Tongue (tissue), 2 donors: ENCODE results near the gene KRT81. TPM values are rescaled to one million over a fixed set of nuclear protein-coding genes. Genes with fewer than 3 reads are reported as not detected.
"Not testable (repeated sequence)": the region's sequence is repeated elsewhere in the genome, so short reads cannot be mapped to it uniquely, and the experiment has no call there.

ENCODE experiments used
- DNase-seq: peaks from one replicate; pipeline ENCODE4 v3.0.0-alpha.2; 2015
- total RNA-seq: library from RNA; depleted of rRNA; stranded (reverse); fragments of >200 nt; gene quantifications from one replicate; pipeline ENCODE4 v1.2.3, GENCODE V29; 2014

KRT81 gene
- total RNA-seq, 1 donor from 2014 or later, result 0.41 TPM

DNA sequence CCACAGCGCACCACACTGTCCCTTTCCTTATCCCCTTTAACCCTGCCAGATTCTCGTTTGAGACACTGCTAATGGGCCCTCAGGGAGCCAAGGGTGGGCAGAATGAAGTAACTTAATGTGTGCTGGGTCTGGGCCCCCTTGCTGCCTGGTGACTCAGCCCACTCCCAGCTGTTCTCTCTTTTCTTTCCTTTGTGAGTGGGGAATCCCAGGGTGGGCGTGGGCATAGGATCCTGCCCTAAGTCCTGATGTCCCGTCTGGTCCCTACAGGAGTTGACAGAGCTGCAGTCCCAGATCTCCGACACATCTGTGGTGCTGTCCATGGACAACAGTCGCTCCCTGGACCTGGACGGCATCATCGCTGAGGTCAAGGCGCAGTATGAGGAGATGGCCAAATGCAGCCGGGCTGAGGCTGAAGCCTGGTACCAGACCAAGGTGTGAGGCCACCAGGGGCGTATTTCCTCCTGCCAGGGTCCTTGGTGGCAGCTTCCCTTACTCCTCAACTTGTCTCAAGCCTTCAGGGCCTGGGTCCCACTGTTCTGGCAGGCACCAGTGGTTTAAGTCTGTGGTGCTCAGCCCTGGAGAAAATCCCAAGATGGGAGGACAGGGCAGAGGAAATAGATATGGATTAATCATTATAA, 50.0 kb downstream of the KRT81 start:
- DNase-seq, result no peak

DNA sequence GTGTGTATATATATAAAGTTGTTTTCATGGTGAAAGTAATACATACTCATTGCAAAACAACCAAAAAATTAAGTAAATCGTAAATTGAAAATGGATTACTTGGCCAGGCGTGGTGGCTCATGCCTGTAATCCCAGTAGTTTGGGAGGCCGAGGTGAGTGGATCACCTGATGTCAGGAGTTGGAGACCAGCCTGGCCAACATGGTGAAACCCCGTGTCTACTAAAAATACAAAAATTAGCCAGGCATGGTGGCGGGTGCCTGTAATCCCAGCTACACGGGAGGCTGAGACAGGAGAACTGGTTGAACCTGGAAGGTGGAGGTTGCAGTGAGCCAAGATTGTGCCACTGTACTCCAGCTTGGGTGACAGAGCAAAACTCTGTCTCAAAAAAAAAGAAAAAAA, 51.1 kb downstream of the KRT81 start:
- DNase-seq, result not testable (repeated sequence)

DNA sequence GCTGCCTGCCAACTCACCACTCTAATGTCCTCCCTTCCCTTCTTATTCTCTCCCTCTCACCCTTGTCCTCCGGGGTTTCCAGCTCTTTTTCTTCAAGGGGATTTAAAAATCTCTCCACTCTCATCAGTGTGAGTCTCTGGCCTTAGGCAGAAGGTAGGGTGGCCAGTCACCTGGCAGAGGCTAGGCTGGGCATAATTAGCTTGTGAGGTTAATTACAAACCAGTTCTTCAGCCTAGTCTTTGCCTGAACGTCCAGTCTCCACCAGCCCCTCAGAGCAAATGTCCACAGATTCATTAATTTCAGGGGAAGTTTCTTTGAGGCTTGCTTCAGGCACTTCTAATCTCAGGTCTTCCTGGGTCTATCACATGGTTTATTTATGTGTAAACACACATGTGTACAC, 51.6 kb downstream of the KRT81 start:
- no peak for DNase-seq

DNA sequence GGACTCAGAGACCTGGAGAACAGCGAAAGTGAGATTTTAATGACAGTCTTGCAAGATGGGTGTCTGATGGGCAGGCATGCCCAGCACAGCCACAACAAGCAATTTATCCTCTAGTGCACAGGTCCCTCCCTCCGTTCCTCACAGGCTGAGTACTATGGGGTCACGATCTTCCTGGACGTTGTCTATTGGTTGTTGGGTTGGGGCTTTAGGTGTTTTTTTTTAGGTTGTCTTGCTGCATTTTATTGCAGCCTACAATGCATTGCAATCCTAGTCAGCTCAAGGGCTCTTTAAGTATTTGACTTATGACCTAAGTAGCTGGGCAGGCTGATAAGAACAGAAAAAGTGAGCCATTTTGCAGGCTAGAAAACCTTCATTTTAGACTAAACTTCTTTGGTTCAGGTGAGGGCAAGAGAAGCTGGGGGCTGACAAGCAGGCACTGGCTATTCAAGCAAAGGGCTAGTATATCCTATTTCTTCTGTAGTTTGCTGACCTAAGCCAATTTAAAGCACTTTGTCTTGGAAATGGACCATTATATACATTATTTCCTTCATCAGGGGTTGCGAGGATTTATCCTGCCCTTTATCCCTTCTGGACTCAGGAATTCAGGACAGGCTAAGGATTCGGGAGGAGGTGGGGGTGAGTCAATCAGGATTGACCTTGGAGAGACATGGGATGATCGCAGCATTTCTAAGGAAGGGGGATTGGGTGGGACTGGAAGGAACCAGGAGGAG, 52.3 kb downstream of the KRT81 start:
- no peak for DNase-seq

DNA sequence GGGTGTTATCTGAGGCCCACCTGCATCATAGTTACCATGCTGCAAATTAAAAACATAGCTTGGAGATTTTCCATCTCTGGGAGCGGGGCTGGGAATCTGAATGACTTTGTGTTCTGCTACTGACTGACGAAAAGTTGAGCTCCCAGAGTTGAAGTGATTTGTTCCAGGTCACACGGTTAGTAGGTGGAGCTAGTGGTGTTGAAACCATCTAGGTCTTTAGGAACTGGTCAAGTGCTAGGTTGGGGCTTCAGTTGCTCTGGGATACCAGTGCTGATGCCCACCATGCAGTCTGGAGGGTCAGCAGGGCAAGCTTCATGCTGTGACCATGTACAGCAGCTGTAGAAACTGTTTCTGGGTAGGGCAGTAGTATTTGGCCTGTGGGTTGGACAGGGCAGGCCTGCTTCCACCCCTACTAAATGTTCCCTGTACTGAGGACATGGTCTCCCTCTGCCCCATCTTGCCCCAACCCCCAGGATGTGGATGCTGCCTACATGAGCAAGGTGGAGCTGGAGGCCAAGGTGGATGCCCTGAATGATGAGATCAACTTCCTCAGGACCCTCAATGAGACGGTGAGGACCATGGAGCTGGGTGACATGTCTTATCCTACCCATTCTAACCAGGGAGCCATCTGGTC, 53.0 kb downstream of the KRT81 start:
- DNase-seq, result no peak

DNA sequence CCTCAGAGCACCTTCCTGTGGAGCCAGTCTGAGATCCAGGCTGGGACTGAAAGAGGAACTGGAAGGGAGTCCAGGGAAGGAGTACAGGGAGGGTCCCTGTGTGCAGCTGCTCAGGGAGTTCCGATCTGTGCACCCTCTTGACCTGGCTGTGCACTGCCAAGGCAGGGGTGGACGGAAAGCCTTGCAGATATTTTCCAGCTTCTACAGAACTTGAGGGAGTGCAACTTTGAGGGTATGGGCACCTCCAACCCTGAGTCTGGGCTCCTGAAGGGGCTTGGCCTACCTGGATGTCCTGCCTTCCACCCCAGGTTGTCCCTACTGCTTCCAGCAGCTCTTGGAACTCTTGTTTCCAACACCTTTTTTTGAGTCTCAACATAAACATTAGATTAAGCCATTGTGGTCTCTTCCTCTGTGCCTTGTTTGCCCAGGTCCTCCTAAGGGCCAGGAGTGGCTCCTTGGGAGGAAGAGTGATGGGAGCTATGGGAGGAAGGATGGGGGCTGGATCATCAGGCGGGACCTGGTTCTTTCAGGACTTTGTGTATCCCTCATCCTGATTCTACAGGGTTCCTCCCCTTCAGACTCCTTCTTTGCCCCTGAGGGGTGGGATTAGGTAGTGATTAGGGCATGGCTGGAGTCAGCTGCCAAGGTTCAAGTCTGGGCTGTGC, 54.8 kb downstream of the KRT81 start:
- DNase-seq, result no peak

Other genes with a start within 250 kb of the KRT81 start
- 65.6 TPM for gene NR4A1, start 240.1 kb downstream of the KRT81 start, total RNA-seq
- 30.3 TPM for gene ATG101, start 221.6 kb downstream of the KRT81 start, total RNA-seq
- gene SMIM41, start 211.8 kb downstream of the KRT81 start, total RNA-seq, result 0.82 TPM
- gene KRT80, start 99.5 kb downstream of the KRT81 start, total RNA-seq, result 10.3 TPM
- 27.1 TPM for gene KRT7, start 58.3 kb downstream of the KRT81 start, total RNA-seq
- not detected for gene KRT86, start 16.9 kb downstream of the KRT81 start, total RNA-seq
- not detected for gene KRT83, start 29.9 kb upstream of the KRT81 start, total RNA-seq
- gene KRT85, start 75.9 kb upstream of the KRT81 start, total RNA-seq, result not detected
- gene KRT84, start 94.1 kb upstream of the KRT81 start, total RNA-seq, result not detected
- not detected for gene KRT82, start 114.8 kb upstream of the KRT81 start, total RNA-seq
- 0.21 TPM for gene KRT75, start 142.8 kb upstream of the KRT81 start, total RNA-seq
- gene KRT6B, start 160.6 kb upstream of the KRT81 start, total RNA-seq, result 17.0 TPM
- gene KRT6C, start 182.3 kb upstream of the KRT81 start, total RNA-seq, result 19.3 TPM
- gene KRT6A, start 201.7 kb upstream of the KRT81 start, total RNA-seq, result 299 TPM
- gene KRT5, start 228.9 kb upstream of the KRT81 start, total RNA-seq, result 1,219 TPM